ENCODE results near the gene DROSHA. TPM values are rescaled to one million over a fixed set of nuclear protein-coding genes. Genes with fewer than 3 reads are reported as not detected.

Gene DROSHA
- total RNA-seq, 3 donors from 2014 or later, result 46.6 to 72.4 (median 53.3) TPM

- DNase-seq (no peak), ATAC-seq (no peak)
- H3K4me3 ChIP-seq, result no peak overlapping the region
- no peaks in the 10 kb centered on the region for H3K9me3 ChIP-seq
- intact Hi-C loops (cut with DNase I, micrococcal nuclease), result no loop called here
- H3K36me3 ChIP-seq (ENCODE audit: low read depth), result no peaks in the 10 kb centered on the region
- no peak for TF ChIP-seq CTCF (IDR thresholded peaks at IDR 0.05)
- H3K4me1 ChIP-seq (ENCODE audit: low read depth), result no peaks in the 10 kb centered on the region
Observed at GRCh38 chr5:31477516-31477915, 54.4 kb downstream of the DROSHA start.

- no peak for DNase-seq
Observed at GRCh38 chr5:31476738-31477141, 55.2 kb downstream of the DROSHA start.

GRCh38 chr5:31471916-31472315 lies 60.0 kb downstream of the DROSHA start:
- ATAC-seq (no peak), DNase-seq (no peak)
- Histone ChIP-seq H3K36me3 (ENCODE audit: low read depth) (no peaks in the 10 kb centered on the region), H3K4me1 (ENCODE audit: low read depth) (no peaks in the 10 kb centered on the region), H3K9me3 (no peaks in the 10 kb centered on the region), H3K4me3 (no peak overlapping the region)
- intact Hi-C loops (cut with DNase I, micrococcal nuclease), result no loop called here
- no peak for TF ChIP-seq CTCF (IDR thresholded peaks at IDR 0.05)

More at GRCh38 chr5:31476738-31477141, 55.2 kb downstream of the DROSHA start:
- Histone ChIP-seq H3K36me3 (ENCODE audit: low read depth) (no peaks in the 10 kb centered on the region), H3K4me3 (no peak overlapping the region), H3K9me3 (no peaks in the 10 kb centered on the region), H3K4me1 (ENCODE audit: low read depth) (no peaks in the 10 kb centered on the region)
- ATAC-seq, result no peak
- TF ChIP-seq CTCF (IDR thresholded peaks at IDR 0.05), result no peak
- intact Hi-C loops (cut with DNase I, micrococcal nuclease), result no loop called here

- Histone ChIP-seq H3K4me1 (ENCODE audit: low read depth) (no peaks in the 10 kb centered on the region), H3K4me3 (no peak overlapping the region), H3K36me3 (ENCODE audit: low read depth) (no peaks in the 10 kb centered on the region), H3K9me3 (no peaks in the 10 kb centered on the region)
- intact Hi-C loops (cut with DNase I, micrococcal nuclease), result no loop called here
- ATAC-seq, result no peak
- TF ChIP-seq CTCF (IDR thresholded peaks at IDR 0.05), result no peak
- DNase-seq, result no peak
Observed at GRCh38 chr5:31471040-31471439, 60.9 kb downstream of the DROSHA start.

GRCh38 chr5:31470608-31471007 lies 61.3 kb downstream of the DROSHA start:
- DNase-seq (peak in 2 of 3 donors; percentile 19 to 48), ATAC-seq (no peak)
- no peaks in the 10 kb centered on the region for H3K36me3 ChIP-seq (ENCODE audit: low read depth)
- no peaks in the 10 kb centered on the region for H3K9me3 ChIP-seq
- intact Hi-C loops (cut with DNase I, micrococcal nuclease), result no loop called here
- H3K4me1 ChIP-seq (ENCODE audit: low read depth), result no peaks in the 10 kb centered on the region
- no peak overlapping the region for H3K4me3 ChIP-seq
- no peak for TF ChIP-seq CTCF (IDR thresholded peaks at IDR 0.05)

- no peak for TF ChIP-seq CTCF (IDR thresholded peaks at IDR 0.05)
- DNase-seq (no peak), ATAC-seq (no peak)
- intact Hi-C loops (cut with DNase I, micrococcal nuclease), result no loop called here
- Histone ChIP-seq H3K4me3 (no peak overlapping the region), H3K9me3 (no peaks in the 10 kb centered on the region), H3K4me1 (ENCODE audit: low read depth) (no peaks in the 10 kb centered on the region), H3K36me3 (ENCODE audit: low read depth) (no peaks in the 10 kb centered on the region)
Observed at GRCh38 chr5:31469886-31470285, 62.0 kb downstream of the DROSHA start.

Measured in mucosa of descending colon (tissue), 3 donors.